ENCODE data around the gene MTTP.

The MTTP gene

GRCh38 chr4:99670409-99671073 is 95.9 kb downstream of the MTTP start:
- H3K4me3 ChIP-seq, result no peak overlapping the region
- no peak for TF ChIP-seq Cebpa-rat (IDR thresholded peaks at IDR 0.05)
- H3K4me1 ChIP-seq, result no peaks in the 10 kb centered on the region
- no peak overlapping the region for H3K9ac ChIP-seq
- no peak overlapping the region for H3K4me2 ChIP-seq
- H3K36me3 ChIP-seq, result no peaks in the 10 kb centered on the region; a peak in 1 of 22 replicates
- peaks cover 33 to 43% (median 38%) of the 10 kb centered on the region in 11 experiments for H3K9me3 ChIP-seq (replicated peaks in 1 of 11)
- H4K20me1 ChIP-seq, result no peaks in the 10 kb centered on the region
- H3K27me3 ChIP-seq, result no peaks in the 10 kb centered on the region
- no peak overlapping the region for H3K27ac ChIP-seq
